Activated CD8-positive, alpha-beta T cell treated with anti-CD3 and anti-CD28 coated beads, Interleukin-2, amount 10 ng/mL, durations not matched to agents 7 days and 5 days (primary cell): Measurements from ENCODE around the gene CDX2. TPM values are rescaled to one million over a fixed set of nuclear protein-coding genes. Genes with fewer than 3 reads are reported as not detected.

Experiments used
- ATAC-seq: fragments of 150-1000 bp; cut with Tn5 transposase; one replicate; pipeline ENCODE4 v1.10.0; 2021; ENCODE audit warnings: moderate library complexity
- CTCF ChIA-PET: fragments of 350-600 bp; sonication (Branson Sonifier 250); formaldehyde crosslinking; loops from one replicate; lab custom pipeline; 2021; ENCODE audit warnings: antibody characterized with exemption; lab: Charles Lee
- POLR2A ChIA-PET: fragments of 350-600 bp; sonication (Branson Sonifier 250); formaldehyde crosslinking; loops from one replicate; lab custom pipeline; 2021; ENCODE audit warnings: antibody characterized with exemption; lab: Charles Lee
- DNase-seq: peaks from one replicate; pipeline ENCODE4 v3.0.0-alpha.2; 2020
- H3K27ac Mint-ChIP-seq: one replicate; pipeline ENCODE4 v1.8.0; 2021; ENCODE audit warnings: mild to moderate bottlenecking, mixed read lengths
- H3K27me3 Mint-ChIP-seq: one replicate; pipeline ENCODE4 v1.8.0; 2021; ENCODE audit warnings: low read depth, mixed read lengths
- H3K36me3 Mint-ChIP-seq: one replicate; pipeline ENCODE4 v1.8.0; 2021; ENCODE audit warnings: low read depth, mixed read lengths
- H3K4me1 Mint-ChIP-seq: one replicate; pipeline ENCODE4 v1.8.0; 2021; ENCODE audit warnings: low read depth, mixed read lengths
- H3K4me3 Mint-ChIP-seq: one replicate; pipeline ENCODE4 v1.8.0; 2021; ENCODE audit warnings: mild to moderate bottlenecking, mixed read lengths
- H3K9me3 Mint-ChIP-seq: one replicate; pipeline ENCODE4 v1.8.0; 2022; ENCODE audit warnings: mixed read lengths; ENCODE audit not compliant: insufficient read depth
- total RNA-seq, 2 experiments: library from RNA; stranded (reverse); gene quantifications; one replicate each; pipeline ENCODE4 v1.2.3, GENCODE V29; 2021

Gene CDX2
- total RNA-seq, 2 experiments from 2014 or later: not detected

DNA sequence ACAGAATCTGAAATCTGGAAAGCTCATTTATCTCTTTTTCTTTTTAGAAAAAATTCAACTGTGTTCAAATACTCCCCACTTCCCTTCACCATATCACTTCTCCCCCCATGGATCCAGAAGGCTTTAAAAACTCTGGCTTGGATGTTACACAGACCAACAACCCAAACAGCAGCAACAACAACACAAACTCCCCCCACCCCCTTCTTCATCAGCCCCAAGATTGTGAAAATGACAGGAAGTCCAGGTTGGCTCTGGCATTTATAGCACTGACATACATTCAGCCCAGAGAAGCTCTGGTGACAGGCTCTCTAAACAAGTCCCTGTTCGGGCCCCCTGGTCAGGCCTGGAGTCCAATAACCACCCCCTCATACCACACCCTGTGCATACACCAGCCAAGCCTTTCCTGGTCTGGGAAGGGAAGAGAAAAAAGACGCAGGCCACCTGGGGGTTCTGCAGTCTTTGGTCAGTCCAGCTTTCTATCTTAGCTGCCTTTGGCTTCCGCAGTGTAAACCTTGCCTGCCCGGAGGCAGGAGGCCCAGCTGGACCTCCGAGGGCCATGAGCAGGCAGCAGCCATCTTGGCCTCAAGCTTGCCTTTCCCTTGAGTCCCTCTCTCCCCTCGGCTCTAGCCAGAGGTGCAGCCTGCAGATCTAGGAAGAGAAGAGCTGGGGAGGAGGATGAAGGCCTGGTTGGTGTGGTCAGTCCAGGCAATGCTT, 6.8 kb downstream of the CDX2 start:
- no peak for ATAC-seq
- Mint-ChIP-seq H3K27ac (no peak overlapping the region), H3K36me3 (no peaks in the 10 kb centered on the region), H3K4me1 (peaks cover 13% of the 10 kb centered on the region), H3K27me3 (peaks cover 71% of the 10 kb centered on the region), H3K4me3 (no peak overlapping the region), H3K9me3 (no peaks in the 10 kb centered on the region)
- ChIA-PET POLR2A (no interaction called here), CTCF (interaction anchor here (0.9 to 1.5 kb wide), 3 partner anchors 9 to 136 kb away, joined by 3 to 9 read pairs (median 6); no protein-coding TSS in a partner anchor)
- no peak for DNase-seq

DNA sequence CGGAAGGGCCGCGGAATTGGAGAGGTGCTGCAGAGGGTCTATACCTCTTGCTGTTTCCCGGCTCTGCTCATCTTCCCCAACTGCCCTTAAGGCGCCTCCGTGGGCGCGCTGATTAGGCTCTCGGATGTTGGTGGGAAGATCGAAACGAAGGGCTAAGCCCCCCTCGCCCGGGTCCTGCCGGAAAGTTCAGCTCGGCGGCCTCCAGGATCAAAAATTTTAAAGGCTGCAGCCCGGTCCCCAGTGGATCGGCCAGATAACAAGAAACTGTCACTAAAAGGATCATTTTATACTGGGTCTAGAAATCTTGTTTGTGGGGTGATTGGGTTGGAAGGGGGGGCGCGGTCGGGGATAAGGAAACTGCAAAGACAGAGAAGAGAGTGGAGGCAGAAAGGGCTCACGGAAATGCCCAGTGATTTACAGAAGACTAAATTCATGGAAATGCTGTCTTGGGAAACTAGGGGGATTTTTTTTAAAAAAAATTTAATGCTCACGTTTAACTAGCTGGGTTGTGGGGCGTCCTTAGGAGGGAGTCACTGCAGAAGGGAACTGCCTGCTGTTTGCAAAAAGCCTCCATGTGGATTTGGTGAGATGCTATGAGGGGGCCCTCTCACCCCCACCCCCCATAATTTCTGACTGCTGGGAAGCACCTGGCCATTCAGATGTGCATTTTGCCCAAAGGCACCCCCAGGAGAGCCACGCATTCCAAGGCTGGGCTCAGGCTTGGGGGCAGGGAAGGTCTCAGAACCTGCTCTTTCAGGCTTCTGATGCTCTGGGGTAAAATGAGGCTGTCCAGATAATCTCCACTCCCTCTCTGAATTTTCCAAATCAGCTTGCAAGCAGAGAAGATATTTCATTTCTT, 7.7 kb downstream of the CDX2 start:
- peaks cover 13% of the 10 kb centered on the region for H3K4me1 Mint-ChIP-seq
- peaks cover 70% of the 10 kb centered on the region for H3K27me3 Mint-ChIP-seq
- no peaks in the 10 kb centered on the region for H3K9me3 Mint-ChIP-seq
- DNase-seq (no peak), ATAC-seq (no peak)
- ChIA-PET POLR2A (interaction anchor here (0.6 kb wide), 1 partner anchor 1355 kb away, joined by 3 read pairs; no protein-coding TSS in a partner anchor), CTCF (interaction anchor here (0.9 to 1.5 kb wide), 3 partner anchors 8 to 135 kb away, joined by 3 to 9 read pairs (median 6); no protein-coding TSS in a partner anchor)
- no peaks in the 10 kb centered on the region for H3K36me3 Mint-ChIP-seq
- H3K4me3 Mint-ChIP-seq: no peak overlapping the region
- H3K27ac Mint-ChIP-seq: no peak overlapping the region

DNA sequence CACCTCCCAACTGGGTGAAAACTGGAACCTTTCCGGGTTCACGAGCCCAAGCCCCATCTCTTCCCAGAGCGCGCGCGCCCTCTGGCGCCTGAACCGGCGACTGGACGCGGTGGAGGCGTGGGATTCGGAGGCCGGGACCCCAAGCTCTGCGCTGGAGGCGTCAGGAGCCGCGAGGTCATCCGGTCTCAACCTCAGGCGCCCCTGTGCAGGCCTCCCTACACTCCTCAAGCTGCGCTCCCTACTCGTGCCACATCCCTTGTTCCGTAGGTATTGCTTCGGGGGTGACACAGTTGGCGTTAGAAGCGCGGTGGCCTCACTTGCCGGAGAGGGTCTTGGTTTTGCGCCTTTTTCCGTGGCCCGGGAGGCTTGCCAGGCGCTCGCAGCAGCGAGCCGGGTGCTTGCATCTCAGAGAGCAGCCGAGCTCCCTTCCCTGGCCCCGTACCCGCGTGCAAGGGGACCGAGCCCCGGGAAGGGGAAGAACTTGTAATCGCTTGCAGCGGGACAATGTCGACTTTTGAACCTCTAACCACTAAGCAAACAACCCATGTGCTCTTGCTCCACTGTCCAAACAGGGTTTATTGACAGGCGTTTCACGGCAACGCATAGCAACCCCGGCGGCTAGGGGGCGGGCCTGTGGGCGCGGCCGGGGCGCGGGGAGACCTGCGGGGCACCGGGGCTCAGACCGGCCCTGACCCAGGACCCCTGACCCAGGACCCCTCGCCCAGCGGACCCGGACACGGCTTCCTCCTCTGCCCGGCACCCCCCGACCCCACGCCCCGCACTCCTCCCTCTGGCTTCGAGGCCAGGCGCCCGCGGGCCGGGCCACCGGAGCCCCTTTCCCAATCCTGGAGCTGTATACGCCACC, 8.5 kb downstream of the CDX2 start:
- H3K4me1 Mint-ChIP-seq: peaks cover 13% of the 10 kb centered on the region
- ChIA-PET CTCF (interaction anchor here (1.0 to 1.1 kb wide), 2 partner anchors 130 to 134 kb away, joined by 4 to 8 read pairs; no protein-coding TSS in a partner anchor), POLR2A (interaction anchor here (0.6 kb wide), 1 partner anchor 1356 kb away, joined by 3 read pairs; no protein-coding TSS in a partner anchor)
- H3K27me3 Mint-ChIP-seq: peaks cover 70% of the 10 kb centered on the region
- DNase-seq (peak; percentile 56), ATAC-seq (peak; percentile 67)
- no peaks in the 10 kb centered on the region for H3K9me3 Mint-ChIP-seq
- no peak overlapping the region for H3K27ac Mint-ChIP-seq
- H3K36me3 Mint-ChIP-seq: no peaks in the 10 kb centered on the region
- peak overlapping the region; percentile 49 for H3K4me3 Mint-ChIP-seq

- no peak for ATAC-seq
- no peaks in the 10 kb centered on the region for H3K36me3 Mint-ChIP-seq
- peaks cover 68% of the 10 kb centered on the region for H3K27me3 Mint-ChIP-seq
- peak overlapping the region; percentile 49 for H3K4me3 Mint-ChIP-seq
- no peaks in the 10 kb centered on the region for H3K9me3 Mint-ChIP-seq
- H3K27ac Mint-ChIP-seq: no peak overlapping the region
- POLR2A ChIA-PET: no interaction called here
- DNase-seq: no peak
- H3K4me1 Mint-ChIP-seq: peaks cover 14% of the 10 kb centered on the region
- CTCF ChIA-PET: interaction anchor here (1.0 to 1.1 kb wide), 2 partner anchors 129 to 134 kb away, joined by 4 to 8 read pairs; no protein-coding TSS in a partner anchor
Measured at GRCh38 chr13:27959976-27960361, 9.1 kb downstream of the CDX2 start.

DNA sequence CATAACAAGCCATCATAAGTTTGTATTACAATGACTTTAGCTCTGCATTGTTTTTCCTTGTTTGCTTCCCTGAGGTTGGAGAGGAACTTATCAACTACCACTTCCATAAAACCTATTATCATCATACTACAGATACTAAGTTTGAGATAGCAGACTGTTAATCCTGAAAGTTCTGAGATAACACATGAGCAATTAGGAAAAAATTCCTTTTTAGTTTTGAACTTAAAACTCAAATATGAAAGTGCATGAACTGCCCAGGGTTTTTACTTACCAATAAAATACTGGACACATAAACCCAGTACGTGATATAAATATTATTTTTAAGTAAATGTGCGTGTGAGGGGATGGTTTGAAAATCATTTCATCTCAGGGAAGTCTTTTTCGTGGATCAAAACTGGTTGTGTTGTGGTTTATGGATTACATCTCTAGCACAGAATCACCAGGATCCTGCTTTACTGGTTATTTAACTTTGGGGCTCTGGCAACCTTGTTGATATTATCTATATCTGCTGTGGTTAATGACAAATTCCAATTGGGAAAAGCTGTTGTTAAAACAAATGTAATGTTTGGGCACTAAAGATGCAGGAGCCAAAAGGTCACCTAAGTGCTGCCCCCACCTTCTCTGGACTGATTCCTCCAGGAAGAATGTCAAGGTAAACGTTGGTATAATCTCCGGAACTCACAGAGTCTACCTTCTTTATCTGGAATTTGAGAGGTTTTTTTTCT, 12.4 kb downstream of the CDX2 start:
- ChIA-PET POLR2A (no interaction called here), CTCF (interaction anchor here (3.6 to 4.9 kb wide), 3 partner anchors 27 to 131 kb away, joined by 21 to 53 read pairs (median 23); no protein-coding TSS in a partner anchor)
- ATAC-seq (no peak), DNase-seq (no peak)
- Mint-ChIP-seq H3K4me1 (peaks cover 32% of the 10 kb centered on the region), H3K36me3 (no peaks in the 10 kb centered on the region), H3K9me3 (no peaks in the 10 kb centered on the region), H3K27me3 (peaks cover 64% of the 10 kb centered on the region), H3K4me3 (no peak overlapping the region), H3K27ac (no peak overlapping the region)

DNA sequence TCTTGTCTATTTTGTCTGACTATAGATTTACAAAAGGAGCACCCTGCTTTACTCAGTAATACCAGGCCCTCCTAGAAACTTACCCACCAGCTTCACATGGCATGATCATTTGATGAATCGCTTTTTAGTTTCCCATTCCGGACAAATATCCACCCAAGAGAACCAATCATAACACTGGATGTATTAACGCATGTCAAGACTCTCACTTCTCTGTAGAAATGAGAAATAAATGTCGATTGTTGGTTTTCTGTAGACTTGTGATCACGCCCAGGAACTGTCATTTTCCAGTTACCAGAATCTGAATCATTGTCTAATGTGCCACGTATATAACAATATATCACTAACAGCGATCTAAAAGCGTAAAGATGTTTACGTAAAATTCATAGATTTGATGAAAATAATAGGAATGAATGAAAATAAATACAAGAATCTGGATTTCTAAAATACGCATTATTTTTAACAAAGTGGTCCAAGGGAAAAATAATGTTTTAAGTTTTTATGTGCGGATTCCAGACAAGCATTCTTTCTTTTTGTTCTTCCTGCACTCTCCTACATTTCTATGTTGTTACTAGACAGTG, 14.0 kb downstream of the CDX2 start:
- H3K9me3 Mint-ChIP-seq: no peaks in the 10 kb centered on the region
- no peak overlapping the region for H3K27ac Mint-ChIP-seq
- peaks cover 59% of the 10 kb centered on the region for H3K27me3 Mint-ChIP-seq
- no peak overlapping the region for H3K4me3 Mint-ChIP-seq
- no peak for DNase-seq
- H3K36me3 Mint-ChIP-seq: no peaks in the 10 kb centered on the region
- no peak for ATAC-seq
- CTCF ChIA-PET: interaction anchor here (1.2 to 4.9 kb wide), 13 partner anchors 10 to 593 kb away, joined by 3 to 53 read pairs (median 11); no protein-coding TSS in a partner anchor
- POLR2A ChIA-PET: interaction anchor here (1.1 kb wide), 1 partner anchor 30 kb away, joined by 3 read pairs; no protein-coding TSS in a partner anchor
- peaks cover 23% of the 10 kb centered on the region for H3K4me1 Mint-ChIP-seq

- DNase-seq (no peak), ATAC-seq (peak; percentile 38)
- Mint-ChIP-seq H3K27me3 (peaks cover 59% of the 10 kb centered on the region), H3K4me3 (peak overlapping the region; percentile 69), H3K27ac (no peak overlapping the region), H3K9me3 (no peaks in the 10 kb centered on the region), H3K4me1 (peaks cover 19% of the 10 kb centered on the region), H3K36me3 (no peaks in the 10 kb centered on the region)
- CTCF ChIA-PET: interaction anchor here (1.0 to 4.9 kb wide), 24 partner anchors 8 to 593 kb away, joined by 3 to 53 read pairs (median 6); no protein-coding TSS in a partner anchor
- POLR2A ChIA-PET: interaction anchor here (1.1 kb wide), 1 partner anchor 30 kb away, joined by 3 read pairs; no protein-coding TSS in a partner anchor
Measured at GRCh38 chr13:27954406-27954851, 14.7 kb downstream of the CDX2 start.

DNA sequence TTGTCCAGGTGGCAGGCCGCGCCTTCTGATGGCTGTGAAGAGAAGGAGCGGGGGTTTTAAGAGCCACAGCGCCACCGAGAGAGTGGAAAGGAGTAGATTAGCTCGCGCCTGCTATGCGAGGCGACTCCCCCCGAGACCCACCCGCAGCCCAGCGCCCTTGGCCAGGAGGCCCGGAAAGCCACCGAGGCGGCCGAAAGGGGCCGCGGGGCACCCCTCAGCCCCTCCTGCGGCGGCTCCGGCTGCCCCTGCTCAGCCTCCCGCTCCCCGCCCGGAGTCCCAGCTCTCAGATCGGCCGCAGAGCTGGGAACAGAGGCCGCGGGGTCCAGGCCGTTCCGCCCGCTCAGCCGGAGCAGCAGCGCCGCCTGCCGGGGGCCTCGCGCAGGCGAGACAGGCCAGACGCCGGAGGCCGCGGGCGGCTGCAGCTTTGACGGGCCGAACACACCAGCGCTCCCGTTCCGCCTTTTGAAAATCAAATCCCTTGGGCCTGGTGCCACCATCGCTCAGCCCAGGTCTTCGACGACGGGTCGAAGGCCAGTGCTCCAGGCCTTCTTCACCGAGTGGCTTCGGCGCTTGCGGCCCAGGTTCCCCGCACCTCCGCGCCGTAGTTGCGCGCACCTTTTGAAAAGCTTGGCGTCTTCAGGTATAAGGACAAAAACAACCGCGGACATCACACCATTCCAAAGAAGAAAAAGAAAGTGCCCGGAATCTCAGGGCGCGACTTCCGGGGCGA, 15.3 kb downstream of the CDX2 start:
- no peaks in the 10 kb centered on the region for H3K36me3 Mint-ChIP-seq
- H3K4me3 Mint-ChIP-seq: peak overlapping the region; percentile 69
- DNase-seq: peak; percentile 63
- ChIA-PET POLR2A (interaction anchor here (1.0 to 1.1 kb wide), 2 partner anchors 29 to 123 kb away, joined by 3 read pairs; no protein-coding TSS in a partner anchor), CTCF (interaction anchor here (0.7 to 4.9 kb wide), 28 partner anchors 8 to 592 kb away, joined by 3 to 53 read pairs (median 5); no protein-coding TSS in a partner anchor)
- peaks cover 19% of the 10 kb centered on the region for H3K4me1 Mint-ChIP-seq
- no peak overlapping the region for H3K27ac Mint-ChIP-seq
- H3K27me3 Mint-ChIP-seq: peaks cover 54% of the 10 kb centered on the region
- H3K9me3 Mint-ChIP-seq: no peaks in the 10 kb centered on the region
- peak; percentile 96 for ATAC-seq

- POLR2A ChIA-PET: interaction anchor here (1.0 kb wide), 1 partner anchor 123 kb away, joined by 3 read pairs; no protein-coding TSS in a partner anchor
- CTCF ChIA-PET: interaction anchor here (0.7 to 4.9 kb wide), 22 partner anchors 7 to 591 kb away, joined by 3 to 53 read pairs (median 7); no protein-coding TSS in a partner anchor
- ATAC-seq (no peak), DNase-seq (no peak)
- Mint-ChIP-seq H3K36me3 (no peaks in the 10 kb centered on the region), H3K4me1 (peaks cover 19% of the 10 kb centered on the region), H3K27me3 (peaks cover 53% of the 10 kb centered on the region), H3K27ac (no peak overlapping the region), H3K9me3 (no peaks in the 10 kb centered on the region), H3K4me3 (peak overlapping the region; percentile 31)
Measured at GRCh38 chr13:27952876-27953675, 16.0 kb downstream of the CDX2 start.
